Gastroesophageal sphincter (tissue), 3 donors: ENCODE results near the gene PRKN.

ENCODE experiments used
- POLR2A ChIP-seq, 2 donors: fragments of 450-650 bp; IDR thresholded peaks; one replicate each; pipeline ENCODE4 v1.6.1; 2017; ENCODE audit warnings: antibody characterized with exemption in 2 of 2, mild to moderate bottlenecking in 2 of 2, moderate library complexity in 1 of 2
- POLR2AphosphoS5 ChIP-seq: sonication (generic); formaldehyde crosslinking; IDR thresholded peaks from one replicate; pipeline ENCODE4 v1.6.1; 2017; ENCODE audit warnings: antibody characterized with exemption
- TF ChIP-seq, protein P1 (sequence below), 4 experiments: fragments of 200-600 bp in 2 of 4; fragments of 450-650 bp in 2 of 4; sonication (generic) in 1 of 4; IDR thresholded peaks; one replicate each; pipeline ENCODE4 v1.5.1; 2017 to 2019; ENCODE audit warnings: antibody characterized with exemption in 4 of 4, mild to moderate bottlenecking in 2 of 4, moderate library complexity in 2 of 4

GRCh38 chr6:161564952-161565351 lies 1162.6 kb downstream of the PRKN start:
- TF ChIP-seq, protein P1, sequence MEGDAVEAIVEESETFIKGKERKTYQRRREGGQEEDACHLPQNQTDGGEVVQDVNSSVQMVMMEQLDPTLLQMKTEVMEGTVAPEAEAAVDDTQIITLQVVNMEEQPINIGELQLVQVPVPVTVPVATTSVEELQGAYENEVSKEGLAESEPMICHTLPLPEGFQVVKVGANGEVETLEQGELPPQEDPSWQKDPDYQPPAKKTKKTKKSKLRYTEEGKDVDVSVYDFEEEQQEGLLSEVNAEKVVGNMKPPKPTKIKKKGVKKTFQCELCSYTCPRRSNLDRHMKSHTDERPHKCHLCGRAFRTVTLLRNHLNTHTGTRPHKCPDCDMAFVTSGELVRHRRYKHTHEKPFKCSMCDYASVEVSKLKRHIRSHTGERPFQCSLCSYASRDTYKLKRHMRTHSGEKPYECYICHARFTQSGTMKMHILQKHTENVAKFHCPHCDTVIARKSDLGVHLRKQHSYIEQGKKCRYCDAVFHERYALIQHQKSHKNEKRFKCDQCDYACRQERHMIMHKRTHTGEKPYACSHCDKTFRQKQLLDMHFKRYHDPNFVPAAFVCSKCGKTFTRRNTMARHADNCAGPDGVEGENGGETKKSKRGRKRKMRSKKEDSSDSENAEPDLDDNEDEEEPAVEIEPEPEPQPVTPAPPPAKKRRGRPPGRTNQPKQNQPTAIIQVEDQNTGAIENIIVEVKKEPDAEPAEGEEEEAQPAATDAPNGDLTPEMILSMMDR (IDR thresholded peaks at IDR 0.05): no peak
- TF ChIP-seq POLR2A (IDR thresholded peaks at IDR 0.05) (no peak), POLR2AphosphoS5 (no peak)
